Measurements from ENCODE around the gene MOG.
"Not testable (repeated sequence)": the region's sequence is repeated elsewhere in the genome, so short reads cannot be mapped to it uniquely, and the experiment has no call there.

Gene MOG

DNA sequence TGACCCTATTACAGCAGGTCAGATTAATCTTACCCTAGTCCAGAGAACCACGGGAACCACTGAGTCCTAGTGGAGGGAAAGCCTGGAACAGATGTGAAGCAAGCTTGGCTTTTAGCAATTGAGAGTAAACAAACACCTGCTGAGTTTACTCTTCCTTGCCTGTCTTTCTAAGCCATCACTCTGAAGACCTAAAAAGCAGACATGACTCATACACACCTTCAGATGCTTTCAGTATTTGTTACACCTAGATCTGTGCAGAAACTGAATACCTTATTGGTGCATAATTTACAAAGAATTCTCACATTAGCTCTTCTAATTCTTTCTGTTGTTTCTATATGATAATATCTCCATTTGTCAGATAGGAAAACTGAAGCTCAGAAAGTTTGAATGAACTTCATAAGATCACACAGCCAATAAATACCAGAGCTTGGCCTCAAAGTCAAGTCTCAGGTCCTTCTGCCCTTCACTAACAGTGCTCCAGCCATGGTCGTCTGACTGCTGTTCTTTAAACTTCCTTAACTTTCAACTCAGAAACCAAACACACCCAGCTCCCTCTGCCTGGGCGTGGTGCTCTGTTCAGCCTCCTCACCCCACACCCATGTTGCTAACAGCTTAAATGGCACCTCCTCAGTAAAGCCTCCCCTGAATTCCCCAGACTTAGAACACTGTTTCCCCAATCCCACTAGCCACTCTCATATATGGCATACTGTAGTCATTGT, 15.3 kb upstream of the MOG start:
- DNase-seq (ENCODE audit: low spot score): no peak

DNA sequence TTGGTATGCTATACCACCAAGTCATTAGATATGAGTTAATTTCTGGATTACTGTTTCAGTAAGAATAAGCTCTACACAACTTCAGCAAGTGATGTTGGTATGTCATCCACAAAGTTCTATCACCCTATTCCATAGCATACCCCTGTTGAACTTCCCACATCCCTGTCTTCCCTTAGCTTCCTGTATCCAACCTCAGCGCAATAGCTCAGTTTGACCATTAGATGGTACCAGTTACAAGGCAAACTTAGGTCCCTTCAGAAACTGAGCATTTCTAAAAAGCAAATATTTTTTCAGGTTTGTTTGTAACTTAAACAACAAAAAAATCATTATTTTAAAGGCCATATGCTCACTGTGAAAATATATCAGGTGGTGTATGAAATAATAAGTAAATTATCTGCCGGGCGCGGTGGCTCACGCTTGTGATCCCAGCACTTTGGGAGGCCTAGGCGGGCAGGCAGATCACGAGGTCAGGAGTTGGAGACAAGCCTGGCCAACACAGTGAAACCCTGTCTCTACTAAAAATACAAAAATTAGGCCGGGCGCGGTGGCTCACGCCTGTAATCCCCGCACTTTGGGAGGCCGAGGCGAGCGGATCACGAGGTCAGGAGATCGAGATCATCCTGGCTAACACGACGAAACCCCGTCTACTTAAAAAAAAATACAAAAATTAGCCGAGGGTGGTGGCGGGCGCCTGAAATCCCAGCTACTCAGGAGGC, 8.8 kb upstream of the MOG start:
- DNase-seq (ENCODE audit: low spot score): no peak

DNA sequence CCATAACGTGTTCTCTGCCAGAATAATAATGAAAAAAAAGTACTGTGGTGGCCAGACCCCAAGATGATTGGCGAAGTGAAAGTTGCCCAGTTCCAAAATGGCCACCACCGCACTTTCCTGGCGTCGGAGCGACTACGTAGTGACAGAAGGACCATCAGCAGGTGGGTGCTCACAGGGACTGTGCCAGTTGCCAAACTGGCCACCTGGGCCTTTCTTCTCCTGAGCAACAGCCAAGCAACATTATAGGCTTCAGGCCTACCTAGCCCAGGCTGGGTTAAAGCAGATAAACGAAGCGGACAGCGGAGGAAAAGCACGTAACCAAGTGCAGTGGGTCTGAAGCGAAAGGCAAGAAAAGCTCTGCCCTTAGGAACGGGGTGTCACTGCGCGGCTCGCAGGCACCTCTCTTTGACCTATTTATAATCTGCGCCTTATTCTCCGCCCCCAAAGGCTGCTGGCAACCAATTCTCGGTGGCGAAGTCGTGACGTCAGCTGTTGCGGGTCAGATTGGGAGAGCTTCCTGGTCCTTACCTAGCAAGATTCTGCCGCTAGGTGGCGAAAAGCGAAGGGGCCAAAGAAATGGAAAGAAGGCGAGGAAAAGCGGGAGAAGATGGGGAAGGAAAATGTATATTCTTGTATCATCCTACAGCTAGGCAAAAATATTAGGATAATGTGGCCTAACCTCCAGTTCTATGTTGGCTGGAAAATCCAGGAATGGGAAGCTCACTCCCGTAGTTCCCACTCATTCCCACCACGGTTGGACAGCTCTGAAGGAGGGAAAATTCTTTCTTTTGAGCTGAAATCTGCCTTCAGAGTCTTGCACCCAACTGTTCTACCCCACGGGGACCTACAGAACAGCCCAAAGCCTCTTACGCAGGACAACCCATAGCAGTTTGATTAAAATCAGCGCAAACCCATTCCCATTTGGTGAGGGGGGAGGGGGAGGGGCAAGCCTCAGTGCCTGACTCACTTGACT, 6.9 kb upstream of the MOG start:
- peak; percentile 98 for DNase-seq (ENCODE audit: low spot score)

DNA sequence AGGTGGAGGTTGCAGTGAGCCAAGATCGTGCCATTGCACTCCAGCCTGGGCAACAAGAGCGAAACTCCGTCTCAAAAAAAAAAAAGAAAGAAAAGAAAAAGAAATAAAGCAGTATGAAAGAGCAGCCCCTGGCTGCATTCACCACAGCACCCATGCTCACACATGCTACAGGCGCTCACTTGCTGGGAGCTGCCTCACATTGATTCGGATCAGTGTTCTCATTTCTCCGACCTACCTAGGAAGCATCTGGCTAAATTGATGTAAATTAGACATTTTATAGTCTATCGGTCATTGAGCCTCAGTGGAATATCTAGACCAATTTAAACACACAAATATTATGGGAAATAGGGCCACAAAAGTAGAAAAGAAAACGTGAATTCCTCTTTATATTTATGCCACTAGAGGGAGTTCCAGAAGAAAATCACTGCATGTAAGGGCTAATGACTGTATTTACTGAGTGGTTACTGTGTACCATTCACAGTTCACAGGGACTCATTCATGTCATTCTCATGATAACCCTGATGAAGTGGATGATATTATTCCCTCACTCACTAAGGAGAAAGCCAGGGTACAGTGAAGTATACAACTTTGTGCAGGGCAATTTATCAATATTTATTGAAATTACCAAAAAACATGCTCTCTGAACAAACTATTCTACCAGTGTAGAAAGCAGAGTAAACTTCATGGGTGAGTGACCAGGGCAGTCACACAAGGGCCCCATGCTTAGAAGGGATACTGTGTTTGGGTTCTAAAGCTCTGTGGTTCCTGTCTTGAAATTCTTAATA, 5.3 kb upstream of the MOG start:
- DNase-seq (ENCODE audit: low spot score): peak; percentile 66

DNA sequence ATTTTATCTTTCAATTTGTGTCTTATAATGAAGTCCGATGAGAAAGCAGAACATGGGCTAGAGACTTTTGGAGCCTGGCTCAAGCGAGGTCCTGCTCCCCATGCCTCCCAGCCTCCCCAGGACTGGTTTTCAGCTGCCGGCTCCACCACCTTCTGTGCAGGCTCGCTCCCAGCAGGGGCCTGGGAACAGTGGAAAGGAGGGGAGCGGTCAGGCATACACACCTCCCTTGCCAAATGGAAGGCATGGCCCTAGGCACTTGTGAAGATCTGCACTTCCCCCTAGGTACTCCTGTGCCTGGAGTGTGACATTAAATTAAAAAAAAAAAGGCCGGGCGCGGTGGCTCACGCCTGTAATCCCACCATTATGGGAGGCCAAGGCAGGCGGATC, 4.7 kb upstream of the MOG start:
- DNase-seq (ENCODE audit: low spot score): no peak

DNA sequence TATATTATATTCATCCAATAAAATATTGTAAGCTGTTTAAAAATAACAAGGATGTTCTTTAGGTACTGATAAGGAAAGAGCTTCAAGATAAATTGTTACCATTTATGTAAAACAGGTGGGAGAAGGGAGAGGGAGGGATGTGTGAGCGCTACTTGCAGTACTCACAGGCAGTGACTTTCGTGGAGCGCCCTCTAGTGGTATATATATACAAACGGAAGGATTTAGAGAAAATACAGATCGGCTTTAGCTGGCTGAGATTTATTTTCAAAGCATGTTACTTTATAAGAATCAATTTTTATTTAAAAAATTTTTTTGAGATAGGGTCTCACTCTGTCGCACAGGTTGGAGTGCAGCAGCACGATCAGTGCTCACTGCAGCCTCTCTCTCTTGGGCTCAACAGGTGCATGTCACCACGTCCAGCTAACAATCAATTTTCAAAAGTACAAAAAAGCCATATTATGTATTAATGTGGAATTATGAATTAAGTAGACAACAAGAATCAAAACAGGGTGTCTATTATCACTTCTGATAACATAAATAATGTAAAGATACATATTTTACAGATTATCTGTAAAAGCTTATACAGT, 3.3 kb upstream of the MOG start:
- DNase-seq (ENCODE audit: low spot score): peak; percentile 77

DNA sequence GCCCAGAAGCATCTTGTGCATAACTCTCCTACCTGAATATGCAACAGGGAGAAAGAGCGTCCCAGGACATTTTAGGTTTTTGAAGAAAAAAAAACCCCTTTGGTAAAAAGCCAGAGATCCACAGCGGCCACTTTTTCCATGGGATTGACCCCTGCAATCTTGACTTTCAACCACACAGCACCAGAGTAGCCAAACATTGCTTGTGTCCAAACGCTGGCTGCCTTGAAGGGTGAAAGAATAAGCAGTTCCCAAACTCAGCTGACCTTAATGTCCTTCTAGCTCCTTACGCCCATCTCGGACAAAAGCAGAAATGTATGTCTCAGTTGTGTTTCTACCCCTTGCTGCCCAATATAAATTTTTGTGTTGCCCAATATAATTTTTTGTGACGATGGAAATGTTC, 1.2 kb upstream of the MOG start:
- DNase-seq (ENCODE audit: low spot score): no peak

DNA sequence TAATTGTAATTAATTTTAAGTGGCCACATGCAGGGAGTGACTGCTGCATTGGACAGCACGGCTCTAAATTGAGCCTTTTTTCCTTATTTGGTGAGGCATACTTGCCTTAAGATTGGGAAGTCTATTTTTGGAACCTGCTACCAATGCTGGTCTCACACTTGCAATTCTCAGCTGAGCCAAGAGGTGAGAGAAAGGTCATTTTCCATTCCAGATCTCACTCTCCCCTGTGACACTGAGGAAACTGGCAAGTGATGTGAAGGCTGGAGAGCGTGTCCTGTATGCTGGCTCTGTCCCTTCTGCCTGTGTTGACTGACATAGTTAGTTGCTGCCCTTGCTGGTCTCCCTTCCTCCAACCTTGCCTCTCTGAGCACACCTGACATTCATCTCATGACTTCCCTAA, 735 bp upstream of the MOG start:
- DNase-seq (ENCODE audit: low spot score): no peak

DNA sequence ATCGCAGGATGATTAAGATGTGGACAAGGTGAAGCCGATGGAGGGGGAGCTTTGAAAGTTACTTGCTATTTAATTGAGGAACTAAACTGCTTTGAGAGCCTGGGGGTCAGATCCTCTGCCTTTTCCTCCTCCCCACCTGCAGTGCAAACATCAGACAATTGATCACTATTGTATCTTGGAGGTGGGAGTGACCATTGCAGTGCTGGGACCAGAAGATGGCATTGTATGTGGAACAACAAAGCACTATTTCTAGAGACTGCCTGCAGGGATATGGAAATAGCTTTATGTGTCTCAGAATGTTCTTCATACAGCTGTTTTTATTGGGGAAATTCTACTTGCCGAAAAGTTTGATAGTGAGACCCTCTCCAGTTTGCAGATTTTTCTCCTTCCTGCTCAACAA, 4.2 kb downstream of the MOG start:
- no peak for DNase-seq (ENCODE audit: low spot score)

DNA sequence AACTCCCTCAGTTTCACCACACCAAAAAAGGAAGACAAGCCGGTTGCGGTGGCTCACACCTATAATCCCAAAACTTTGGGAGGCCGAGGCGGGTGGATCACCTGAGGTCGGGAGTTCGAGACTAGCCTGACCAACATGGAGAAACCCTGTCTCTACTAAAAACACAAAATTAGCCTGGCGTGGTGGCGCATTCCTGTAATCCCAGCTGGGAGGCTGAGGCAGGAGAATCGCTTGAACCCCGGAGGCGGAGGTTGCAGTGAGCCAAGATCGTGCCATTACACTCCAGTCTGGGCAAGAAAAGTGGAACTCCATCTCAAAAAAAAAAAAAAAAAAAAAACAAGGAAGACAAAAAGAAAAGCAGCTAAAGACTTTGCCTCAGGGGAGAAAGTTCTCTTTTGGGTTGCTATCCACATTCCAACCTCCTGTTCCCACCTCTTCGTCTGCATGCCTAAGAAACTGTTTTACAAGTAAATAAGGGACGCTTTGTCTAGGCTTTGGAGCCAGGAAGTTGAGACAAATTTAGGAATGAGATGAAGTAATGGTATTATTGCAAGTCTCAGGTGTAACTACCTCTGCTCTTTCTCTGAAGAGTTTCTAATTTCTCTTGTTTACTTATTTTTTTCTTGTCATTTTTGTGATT, 4.7 kb downstream of the MOG start:
- not testable (repeated sequence) for DNase-seq (ENCODE audit: low spot score)

DNA sequence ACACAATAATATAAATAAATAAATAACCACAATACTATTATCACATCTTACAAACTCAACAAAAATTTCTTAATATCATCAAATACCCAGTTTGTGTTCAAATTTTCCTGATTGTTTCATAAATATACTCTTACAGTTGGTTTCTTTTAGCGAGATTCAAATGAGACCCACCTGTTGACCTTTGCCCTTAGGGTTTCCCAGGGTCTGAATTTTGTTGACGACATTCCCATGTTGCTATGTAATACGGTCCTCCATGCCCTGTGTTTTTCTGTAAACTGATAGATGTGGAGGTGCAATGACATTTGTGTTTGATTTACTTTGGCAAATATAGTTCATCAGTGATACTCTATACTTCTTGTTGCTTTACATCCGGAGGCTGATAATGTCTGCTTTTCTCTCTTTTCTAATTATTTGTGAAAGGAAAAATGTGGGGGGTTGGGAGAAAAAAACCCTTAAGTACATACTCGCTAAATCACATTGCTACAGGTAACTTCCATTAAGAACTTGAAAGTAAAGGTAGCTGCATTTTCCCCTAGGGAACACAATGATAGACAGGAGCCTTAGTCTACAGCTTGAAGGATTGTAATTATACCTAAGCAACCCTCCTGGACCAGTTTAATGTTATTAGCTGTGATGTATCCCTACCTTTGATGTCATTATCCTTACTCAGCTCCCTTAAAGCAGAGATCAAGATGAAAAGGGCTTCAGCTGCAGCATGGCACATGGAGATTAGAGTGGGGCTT, 6.6 kb downstream of the MOG start:
- no peak for DNase-seq (ENCODE audit: low spot score)

DNA sequence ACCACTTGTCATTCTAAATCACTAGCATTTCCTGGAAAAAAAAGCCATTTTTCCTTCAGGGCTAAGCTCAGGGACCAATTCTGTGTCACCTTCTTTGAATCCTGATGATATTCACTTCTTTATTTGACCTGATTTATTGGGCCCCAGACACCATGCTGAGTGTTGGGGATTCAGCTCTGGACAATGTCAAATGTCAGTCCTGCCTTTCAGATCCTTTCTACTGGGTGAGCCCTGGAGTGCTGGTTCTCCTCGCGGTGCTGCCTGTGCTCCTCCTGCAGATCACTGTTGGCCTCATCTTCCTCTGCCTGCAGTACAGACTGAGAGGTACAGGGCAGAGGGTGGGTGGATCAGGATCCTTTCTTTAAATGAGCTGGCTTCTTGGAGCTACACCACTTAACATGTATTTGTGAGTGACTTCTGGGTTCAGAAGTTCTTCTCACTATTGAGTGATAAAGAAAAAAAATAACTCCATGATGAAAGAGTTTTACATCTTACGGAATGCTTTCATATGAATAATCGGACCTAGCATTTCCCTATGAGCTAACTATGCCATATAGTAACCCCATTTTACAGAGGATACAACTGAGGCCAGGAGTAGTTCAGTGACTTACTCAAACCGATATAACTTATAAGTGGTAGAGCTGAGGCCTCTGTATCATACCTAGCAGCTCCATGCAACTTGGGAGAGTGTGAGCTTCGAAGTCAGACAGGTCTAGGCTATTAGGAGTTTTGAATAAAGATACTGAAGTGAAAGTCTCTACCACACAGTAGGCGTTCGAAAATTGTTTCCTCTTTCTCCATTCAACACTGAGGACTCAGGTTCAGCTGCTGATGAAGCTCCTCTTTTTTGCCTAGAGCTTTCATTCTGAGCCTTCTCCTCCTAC, 9.3 kb downstream of the MOG start:
- DNase-seq (ENCODE audit: low spot score): no peak

DNA sequence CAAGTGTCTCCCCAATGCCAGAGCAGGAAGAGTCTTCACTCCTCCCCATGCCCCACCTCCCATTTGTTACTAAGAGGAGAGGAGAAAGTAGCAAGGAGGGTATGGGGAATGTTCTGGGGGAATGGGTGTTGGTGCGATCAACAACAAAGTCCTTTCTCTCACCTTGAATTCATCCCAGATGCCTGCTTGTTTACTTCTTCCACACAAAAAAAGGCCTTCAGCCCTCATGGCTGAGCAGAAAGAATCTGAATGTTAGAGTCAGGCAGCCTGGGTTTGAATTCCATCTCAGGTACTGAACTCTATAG, 9.9 kb downstream of the MOG start:
- no peak for DNase-seq (ENCODE audit: low spot score)

DNA sequence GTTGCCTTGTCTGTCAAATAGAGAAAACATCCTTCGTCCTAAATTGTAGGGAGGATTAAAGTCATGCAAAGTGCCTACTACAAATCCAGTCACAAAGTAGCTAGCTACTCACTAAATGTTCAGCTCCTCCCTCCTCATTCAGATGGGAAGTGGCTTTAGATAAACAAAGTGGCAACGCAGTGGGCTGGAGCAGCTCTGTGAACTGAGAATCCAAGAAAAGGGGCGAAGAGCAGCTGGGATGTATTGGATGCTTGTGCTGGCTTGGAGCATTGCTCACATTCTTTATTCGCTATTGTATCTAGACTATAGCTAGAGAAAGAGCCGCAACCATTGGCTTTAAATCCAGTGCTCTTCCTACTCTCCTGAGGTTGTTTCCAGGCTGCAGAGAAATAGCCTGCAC, 10.3 kb downstream of the MOG start:
- DNase-seq (ENCODE audit: low spot score): no peak

DNA sequence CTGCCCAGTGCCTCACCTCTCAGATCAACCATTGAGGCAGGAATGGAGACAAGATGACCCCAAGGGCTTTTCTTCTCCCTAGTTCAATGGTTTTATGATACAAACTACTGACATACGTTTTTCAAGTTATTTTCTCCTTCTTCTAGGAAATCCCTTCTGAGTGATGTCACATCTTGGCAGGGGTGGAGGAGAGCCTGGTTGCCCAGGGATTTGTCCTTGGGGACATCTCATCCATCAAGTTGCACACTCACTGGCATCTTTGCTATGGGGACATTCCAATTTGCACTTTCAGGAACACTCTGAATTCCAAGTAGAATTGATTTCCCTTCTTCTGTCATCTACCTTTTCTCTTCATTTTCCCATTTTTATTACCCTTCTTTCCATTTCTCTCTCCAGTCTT, 14.1 kb downstream of the MOG start:
- DNase-seq (ENCODE audit: low spot score): no peak

DNA sequence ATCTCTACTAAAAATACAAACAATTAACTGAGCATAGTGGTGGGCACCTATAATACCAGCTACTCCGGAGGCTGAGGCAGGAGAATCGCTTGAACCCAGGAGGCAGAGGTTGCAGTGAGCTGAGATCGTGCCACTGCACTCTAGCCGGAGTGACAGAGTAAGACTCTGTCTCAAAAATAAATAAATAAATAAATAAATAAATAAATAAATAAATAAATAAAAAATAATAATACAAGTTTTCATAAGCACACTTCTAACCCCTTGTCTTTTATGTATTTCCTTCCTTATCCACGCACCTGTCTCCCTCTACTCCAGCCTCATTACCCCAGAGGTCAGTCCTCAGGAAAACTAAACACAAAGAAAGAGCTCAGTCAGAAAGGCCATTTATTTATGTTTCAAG, 15.2 kb downstream of the MOG start:
- DNase-seq (ENCODE audit: low spot score): not testable (repeated sequence)

DNA sequence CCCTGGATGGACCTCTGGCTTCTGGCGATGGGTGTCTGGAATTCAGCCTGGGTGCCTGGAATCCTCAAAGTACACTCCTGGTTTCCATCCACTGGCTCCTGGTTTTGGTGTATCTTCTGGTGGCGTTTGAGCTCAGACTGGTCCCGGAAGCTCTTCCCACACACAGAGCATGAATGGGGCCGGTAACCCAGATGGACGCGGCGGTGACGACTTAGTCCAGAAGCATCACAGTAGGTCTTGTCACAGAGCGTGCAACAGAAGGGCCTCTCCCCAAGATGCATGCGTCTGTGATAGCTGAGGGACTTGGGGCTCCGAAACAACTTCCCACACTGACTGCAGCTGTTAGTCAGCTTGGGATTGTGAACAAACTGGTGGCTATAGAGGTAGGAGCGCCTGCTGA, 16.3 kb downstream of the MOG start:
- no peak for DNase-seq (ENCODE audit: low spot score)

DNA sequence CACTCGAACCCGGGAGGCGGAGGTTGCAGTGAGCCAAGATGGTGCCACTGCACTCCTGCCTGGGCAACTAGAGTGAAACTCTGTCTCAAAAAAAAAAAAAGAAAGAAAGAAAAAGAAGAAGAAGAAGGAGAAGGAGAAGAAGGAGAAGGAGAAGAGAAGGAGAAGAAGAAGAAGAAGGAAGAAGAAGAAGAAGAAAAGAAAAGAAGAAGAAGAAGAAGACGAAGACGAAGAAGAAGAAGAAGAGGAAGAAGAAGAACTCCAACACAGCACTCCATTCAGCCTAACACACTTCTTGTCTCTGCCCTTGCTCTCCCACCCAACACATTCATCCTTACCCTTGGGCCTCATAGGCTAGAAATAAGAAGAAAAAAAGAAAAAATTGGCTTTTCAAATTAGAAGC, 17.1 kb downstream of the MOG start:
- no peak for DNase-seq (ENCODE audit: low spot score)

DNA sequence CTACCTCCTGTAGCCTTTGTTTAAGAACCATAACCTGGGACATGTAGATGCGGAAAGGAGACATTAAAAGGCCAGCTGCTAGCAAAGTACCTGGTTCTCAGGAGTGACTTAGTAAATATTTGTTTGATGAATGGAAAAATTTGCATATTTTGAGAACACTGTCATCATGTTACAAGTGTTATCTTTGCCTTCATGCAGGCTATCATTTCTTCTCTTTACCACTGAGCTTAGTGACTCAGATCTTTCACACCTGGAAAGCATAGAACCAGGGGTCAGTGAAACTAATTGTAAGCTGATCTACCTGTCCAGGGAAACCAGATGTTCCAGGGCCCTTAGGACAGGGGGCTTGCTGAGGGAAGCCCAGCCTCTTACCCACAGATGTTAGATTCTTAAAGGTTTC, 18.7 kb downstream of the MOG start:
- no peak for DNase-seq (ENCODE audit: low spot score)

All from germinal center (tissue), 1 donor.